Occipital lobe (tissue), 2 donors: ENCODE data around the gene FAM13A. TPM values are rescaled to one million over a fixed set of nuclear protein-coding genes. Genes with fewer than 3 reads are reported as not detected.
"Not testable (repeated sequence)": the region's sequence is repeated elsewhere in the genome, so short reads cannot be mapped to it uniquely, and the experiment has no call there.

Experiments used
- DNase-seq: peaks from one replicate; lab custom pipeline; 2025; lab: John Stamatoyannopoulos, UW
- total RNA-seq: library from RNA; depleted of rRNA; stranded (reverse); fragments of >200 nt; gene quantifications from one replicate; pipeline ENCODE4 v1.2.3, GENCODE V29; 2014

The FAM13A gene
- total RNA-seq, 1 donor from 2014 or later, result 79.9 TPM

- no peak for DNase-seq
Measured at GRCh38 chr4:88963817-88964216, 93.2 kb downstream of the FAM13A start.

- DNase-seq, result no peak
Measured at GRCh38 chr4:88962396-88962795, 94.6 kb downstream of the FAM13A start.

GRCh38 chr4:88960576-88960975, 96.4 kb downstream of the FAM13A start:
- no peak for DNase-seq

GRCh38 chr4:88958080-88958479, 98.9 kb downstream of the FAM13A start:
- no peak for DNase-seq

GRCh38 chr4:88957570-88957969, 99.4 kb downstream of the FAM13A start:
- DNase-seq, result no peak

GRCh38 chr4:88955580-88956380, 101.2 kb downstream of the FAM13A start:
- no peak for DNase-seq

- no peak for DNase-seq
Measured at GRCh38 chr4:88953400-88953799, 103.6 kb downstream of the FAM13A start.

GRCh38 chr4:88952081-88952480, 104.9 kb downstream of the FAM13A start:
- DNase-seq, result no peak

GRCh38 chr4:88949605-88950004, 107.4 kb downstream of the FAM13A start:
- no peak for DNase-seq

- no peak for DNase-seq
Measured at GRCh38 chr4:88940506-88940905, 116.5 kb downstream of the FAM13A start.

GRCh38 chr4:88939697-88940096, 117.3 kb downstream of the FAM13A start:
- no peak for DNase-seq

- DNase-seq, result no peak
Measured at GRCh38 chr4:88938138-88938537, 118.8 kb downstream of the FAM13A start.

GRCh38 chr4:88937081-88937480, 119.9 kb downstream of the FAM13A start:
- DNase-seq, result no peak

- no peak for DNase-seq
Measured at GRCh38 chr4:88933414-88934160, 123.4 kb downstream of the FAM13A start.

GRCh38 chr4:88928852-88929251, 128.1 kb downstream of the FAM13A start:
- no peak for DNase-seq

GRCh38 chr4:88927420-88927819, 129.6 kb downstream of the FAM13A start:
- no peak for DNase-seq

- DNase-seq, result no peak
Measured at GRCh38 chr4:88919056-88919455, 137.9 kb downstream of the FAM13A start.

GRCh38 chr4:88913181-88913580, 143.8 kb downstream of the FAM13A start:
- DNase-seq, result not testable (repeated sequence)

- DNase-seq, result no peak
Measured at GRCh38 chr4:88911246-88912212, 145.5 kb downstream of the FAM13A start.

GRCh38 chr4:88910101-88910500, 146.9 kb downstream of the FAM13A start:
- no peak for DNase-seq

GRCh38 chr4:88908521-88908920, 148.5 kb downstream of the FAM13A start:
- DNase-seq, result no peak

- DNase-seq, result no peak
Measured at GRCh38 chr4:88908003-88908402, 149.0 kb downstream of the FAM13A start.
